A549 (cell line): ENCODE data around the gene SEMA7A. TPM values are rescaled to one million over a fixed set of nuclear protein-coding genes. Genes with fewer than 3 reads are reported as not detected.

Experiments
- ATAC-seq, 2 experiments: fragments of 200-7000 bp in 1 of 2; fragments of >200 bp in 1 of 2; cut with Nextera tagmentation in 1 of 2; cut with Tn5 transposase in 1 of 2; 3 replicates each; pipeline versions ENCODE4 v1.8.0 to v1.9.1; 2018 to 2020; ENCODE audit warnings: mild to moderate bottlenecking in 1 of 2, moderate library complexity in 1 of 2
- CTCF ChIA-PET: fragments of 300-600 bp; sonication (Branson Sonifier 250); formaldehyde crosslinking; extraction: SDS; loops from one replicate; lab custom pipeline; 2021; ENCODE audit warnings: antibody characterized with exemption, inconsistent platforms; lab: Yijun Ruan, JAX
- POLR2A ChIA-PET: fragments of 350-600 bp; formaldehyde crosslinking; extraction: SDS; loops from one replicate; lab custom pipeline; 2021; ENCODE audit warnings: antibody characterized with exemption, inconsistent platforms; lab: Yijun Ruan, JAX
- DNase-seq, 2 experiments: peaks; one replicate each; pipeline versions ENCODE4 v3.0.0 to v3.0.0-alpha.2; 2011 to 2016; ENCODE audit warnings: low read depth in 1 of 2, low spot score in 1 of 2
- FAIRE-seq: peaks from 2 replicates; lab custom pipeline; 2011; peaks lifted over from hg19 to GRCh38; lab: Jason Lieb, UNC
- H3K27ac ChIP-seq, 2 experiments: fragments of >200 bp; sonication (Bioruptor Twin); formaldehyde crosslinking; 3 replicates each; pipeline ENCODE4 v1.5.1; 2016 to 2017
- H3K4me1 ChIP-seq: fragments of >200 bp; sonication (Bioruptor Twin); formaldehyde crosslinking; 3 replicates; pipeline ENCODE4 v1.6.1; 2016
- H3K4me2 ChIP-seq: fragments of >200 bp; sonication (Bioruptor Twin); formaldehyde crosslinking; 3 replicates; pipeline ENCODE4 v1.6.1; 2016
- H3K4me3 ChIP-seq: fragments of >200 bp; sonication (Bioruptor Twin); formaldehyde crosslinking; 3 replicates; pipeline ENCODE4 v1.5.1; 2016
- H3K9me3 ChIP-seq: fragments of >200 bp; sonication (Bioruptor Twin); formaldehyde crosslinking; 3 replicates; pipeline ENCODE4 v1.6.1; 2016
- BHLHE40 ChIP-seq: IDR thresholded peaks from 2 replicates; pipeline ENCODE4 v1.6.1; 2012; ENCODE audit warnings: low read depth, low read length, inconsistent platforms
- CEBPB ChIP-seq, 2 experiments: fragments of >200 bp in 1 of 2; sonication (Bioruptor Twin) in 1 of 2; formaldehyde crosslinking in 1 of 2; IDR thresholded peaks; 2 replicates each; pipeline ENCODE4 v1.6.1; 2012 to 2016
- CHD2 ChIP-seq: fragments of 150-350 bp; IDR thresholded peaks from 2 replicates; pipeline ENCODE4 v1.6.1; 2014; ENCODE audit warnings: low read length; ENCODE audit not compliant: partially characterized antibody
- E2F6 ChIP-seq: IDR thresholded peaks from 2 replicates; pipeline ENCODE4 v1.6.1; 2012; ENCODE audit warnings: low read depth, borderline replicate concordance
- ELK1 ChIP-seq: fragments of 150-350 bp; IDR thresholded peaks from 2 replicates; pipeline ENCODE4 v1.6.1; 2014; ENCODE audit warnings: low read depth, mild to moderate bottlenecking, low read length
- FOSB ChIP-seq: fragments of 250-450 bp; sonication (Bioruptor Pico); IDR thresholded peaks from 2 replicates; pipeline ENCODE4 v1.5.0; 2020; ENCODE audit warnings: mild to moderate bottlenecking, moderate library complexity
- FOSL2 ChIP-seq, 2 experiments: fragments of 450-650 bp in 1 of 2; fragments of >200 bp in 1 of 2; sonication (Bioruptor Twin) in 1 of 2; formaldehyde crosslinking; IDR thresholded peaks; 2 replicates each; pipeline versions ENCODE4 v1.5.0 to v1.6.1; 2016 to 2020; ENCODE audit warnings: mild to moderate bottlenecking in 1 of 2, moderate library complexity in 1 of 2
- GATA3 ChIP-seq: IDR thresholded peaks from 2 replicates; pipeline ENCODE4 v1.6.1; 2012; ENCODE audit warnings: borderline replicate concordance
- HES2 ChIP-seq: fragments of >200 bp; sonication (Bioruptor Twin); formaldehyde crosslinking; IDR thresholded peaks from 2 replicates; pipeline ENCODE4 v1.6.1; 2016
- HEYL ChIP-seq: fragments of 250-450 bp; sonication (Bioruptor Pico); IDR thresholded peaks from 2 replicates; pipeline ENCODE4 v1.8.0; 2021; ENCODE audit warnings: mild to moderate bottlenecking, moderate library complexity
- HOXB13 ChIP-seq: fragments of 250-450 bp; sonication (Bioruptor Pico); IDR thresholded peaks from 2 replicates; pipeline ENCODE4 v1.5.0; 2020; ENCODE audit warnings: low read depth, mild to moderate bottlenecking, moderate library complexity
- HOXB5 ChIP-seq: fragments of 250-450 bp; sonication (Bioruptor Pico); IDR thresholded peaks from 2 replicates; pipeline ENCODE4 v1.5.0; 2020; ENCODE audit warnings: mild to moderate bottlenecking, moderate library complexity
- KDM1A ChIP-seq: fragments of 200-600 bp; sonication (generic); IDR thresholded peaks from 2 replicates; pipeline ENCODE4 v1.6.1; 2016; ENCODE audit warnings: low read depth, mild to moderate bottlenecking
- MAX ChIP-seq: IDR thresholded peaks from 2 replicates; pipeline ENCODE4 v1.6.1; 2012
- MAZ ChIP-seq: fragments of 150-350 bp; IDR thresholded peaks from 2 replicates; pipeline ENCODE4 v1.6.1; 2014; ENCODE audit warnings: antibody characterized with exemption, low read depth, low read length, borderline replicate concordance
- MYC ChIP-seq: IDR thresholded peaks from 2 replicates; pipeline ENCODE4 v1.6.1; 2012; ENCODE audit warnings: mild to moderate bottlenecking, inconsistent platforms, low read length, improper control_type of control experiment, borderline replicate concordance
- NFE2L2 ChIP-seq: fragments of 150-350 bp; conservative IDR thresholded peaks from 2 replicates; pipeline ENCODE4 v1.6.1; 2014; ENCODE audit warnings: low read length
- NR3C1 ChIP-seq: fragments of >200 bp; sonication (Bioruptor Twin); formaldehyde crosslinking; IDR thresholded peaks from 3 replicates; pipeline ENCODE4 v1.6.1; 2017
- PHF8 ChIP-seq: fragments of 200-600 bp; sonication (generic); IDR thresholded peaks from 2 replicates; pipeline ENCODE4 v1.6.1; 2016; ENCODE audit warnings: low read depth, mild to moderate bottlenecking, antibody characterized with exemption, moderate library complexity, borderline replicate concordance
- POLR2A ChIP-seq: IDR thresholded peaks from 2 replicates; pipeline ENCODE4 v1.6.1; 2012; ENCODE audit warnings: mild to moderate bottlenecking, low read length
- RCOR1 ChIP-seq: fragments of 150-350 bp; IDR thresholded peaks from 2 replicates; pipeline ENCODE4 v1.6.1; 2014; ENCODE audit warnings: antibody characterized with exemption, low read length, low read depth
- RFX5 ChIP-seq: fragments of 450-650 bp; IDR thresholded peaks from 2 replicates; pipeline ENCODE4 v1.7.1; 2014; ENCODE audit warnings: antibody characterized with exemption, mild to moderate bottlenecking, moderate library complexity
- SMC3 ChIP-seq: fragments of >200 bp; sonication (Bioruptor Twin); formaldehyde crosslinking; IDR thresholded peaks from 3 replicates; pipeline ENCODE4 v1.6.1; 2018; ENCODE audit warnings: inconsistent platforms
- TFCP2L1 ChIP-seq: fragments of 250-450 bp; sonication (Bioruptor Pico); IDR thresholded peaks from 2 replicates; pipeline ENCODE4 v1.5.0; 2021; ENCODE audit warnings: mild to moderate bottlenecking
- TP53 ChIP-seq: fragments of 250-450 bp; sonication (Bioruptor Pico); IDR thresholded peaks from 2 replicates; pipeline ENCODE4 v1.5.0; 2021; ENCODE audit warnings: mild to moderate bottlenecking, moderate library complexity
- ZFP36 ChIP-seq: fragments of 450-650 bp; IDR thresholded peaks from 2 replicates; pipeline ENCODE4 v1.6.1; 2014; ENCODE audit warnings: borderline replicate concordance; ENCODE audit not compliant: partially characterized antibody
- ZNF302 ChIP-seq: fragments of 250-450 bp; sonication (Bioruptor Pico); IDR thresholded peaks from 2 replicates; pipeline ENCODE4 v1.9.0; 2021; ENCODE audit warnings: inconsistent platforms, mild to moderate bottlenecking, moderate library complexity
- WGBS: methylation state at CpG from one replicate; pipeline ENCODE4 v1.1.6; 2017; ENCODE audit errors: missing lambda C conversion rate; 5-methylcytosine and 5-hydroxymethylcytosine counted together
- polyA plus RNA-seq, 4 experiments: library from polyadenylated mRNA; depleted of rRNA in 3 of 4; stranded (reverse); fragments of >200 nt; fragmentation: RNase III in 1 of 4; extraction: RNeasy Plus Mini Kit Qiagen cat#74134 plus additional on column Dnase treatment in 1 of 4; gene quantifications; 2 replicates in 3 of 4; 3 replicates in 1 of 4; pipeline ENCODE4 v1.2.3, GENCODE V29; 2011 to 2017

SEMA7A gene
- polyA plus RNA-seq, 2 of the 4 experiments (the other 2 are of a cell fraction), result 0.44 to 1.2 TPM

- Histone ChIP-seq H3K27ac (no peak overlapping the region), H3K9me3 (no peaks in the 10 kb centered on the region), H3K4me1 (no peaks in the 10 kb centered on the region), H3K4me3 (no peak overlapping the region), H3K4me2 (no peak overlapping the region)
- TF ChIP-seq MYC, result no peak
- FAIRE-seq, result no peak
- CTCF ChIA-PET, result interaction anchor here (0.8 to 36.0 kb wide), 3 partner anchors 9 to 64 kb away, joined by 3 to 681 read pairs (median 3); partner anchors contain the start of gene CYP11A1
- ATAC-seq, result no peak
- POLR2A ChIA-PET, result no interaction called here
- WGBS, result 87% methylated on average over 3 of the region's 3 CpGs
- DNase-seq, result no peak
Observed at GRCh38 chr15:74442604-74443003, 8.8 kb upstream of the SEMA7A start.

GRCh38 chr15:74442063-74442462 lies 8.3 kb upstream of the SEMA7A start:
- ChIA-PET CTCF (interaction anchor here (0.8 to 36.0 kb wide), 4 partner anchors 21 to 64 kb away, joined by 3 to 681 read pairs (median 3); partner anchors contain the start of gene CYP11A1), POLR2A (no interaction called here)
- no peaks in the 10 kb centered on the region for H3K9me3 ChIP-seq
- no peak overlapping the region for H3K4me2 ChIP-seq
- DNase-seq (no peak), ATAC-seq (no peak), FAIRE-seq (no peak)
- no peaks in the 10 kb centered on the region for H3K4me1 ChIP-seq
- 83% methylated on average over 3 of the region's 3 CpGs for WGBS
- H3K27ac ChIP-seq, result no peak overlapping the region
- H3K4me3 ChIP-seq, result no peak overlapping the region
- TF ChIP-seq NFE2L2, result no peak
- TF ChIP-seq KDM1A, result no peak
- TF ChIP-seq HOXB13 (CRISPR knock-in tag), result no peak
- no peak for TF ChIP-seq SMC3
- TF ChIP-seq FOSB (CRISPR knock-in tag), result no peak
- no peak for TF ChIP-seq MAX
- no peak for TF ChIP-seq RFX5
- TF ChIP-seq E2F6, result no peak
- no peak for TF ChIP-seq NR3C1
- no peak for TF ChIP-seq GATA3
- no peak for TF ChIP-seq BHLHE40
- no peak for TF ChIP-seq CEBPB (IDR thresholded peaks at IDR 0.05)

GRCh38 chr15:74441248-74441941 lies 7.6 kb upstream of the SEMA7A start:
- H3K4me3 ChIP-seq, result no peak overlapping the region
- no peak for TF ChIP-seq PHF8
- TF ChIP-seq ZFP36, result no peak
- TF ChIP-seq ZNF302 (CRISPR knock-in tag), result no peak
- TF ChIP-seq MAZ, result no peak
- no peak for TF ChIP-seq HEYL
- TF ChIP-seq TFCP2L1, result no peak
- TF ChIP-seq POLR2A, result no peak
- TF ChIP-seq CHD2, result no peak
- TF ChIP-seq NR3C1, result no peak
- no peak for TF ChIP-seq HES2
- TF ChIP-seq FOSL2 (IDR thresholded peaks at IDR 0.05), result no peak
- no peak for TF ChIP-seq FOSL2 (CRISPR knock-in tag; IDR thresholded peaks at IDR 0.05)
- no peak for TF ChIP-seq TP53 (CRISPR knock-in tag)
- TF ChIP-seq HOXB5 (CRISPR knock-in tag), result no peak
- TF ChIP-seq RCOR1, result no peak
- TF ChIP-seq FOSB (CRISPR knock-in tag), result no peak
- TF ChIP-seq ELK1, result no peak
- TF ChIP-seq, all 56 proteins: peak for 0
- CTCF ChIA-PET, result interaction anchor here (0.6 to 36.0 kb wide), 7 partner anchors 8 to 91 kb away, joined by 3 to 681 read pairs (median 3); partner anchors contain the start of gene CYP11A1
- Histone ChIP-seq H3K9me3 (no peaks in the 10 kb centered on the region), H3K27ac (no peak overlapping the region), H3K4me1 (no peaks in the 10 kb centered on the region), H3K4me2 (no peak overlapping the region)
- no peak for FAIRE-seq
- POLR2A ChIA-PET, result no interaction called here
- no peak for DNase-seq
- 62% methylated on average over 6 of the region's 6 CpGs for WGBS
- ATAC-seq, result no peak
